Type B pancreatic cell (in vitro differentiated cells): ENCODE results near the gene FAM177B. TPM values are rescaled to one million over a fixed set of nuclear protein-coding genes. Genes with fewer than 3 reads are reported as not detected.

ENCODE experiments used
- DNase-seq: peaks from one replicate; pipeline ENCODE4 v3.0.0; 2021; ENCODE audit warnings: mixed read lengths; ENCODE audit not compliant: unreplicated experiment; ENCODE audit errors: extremely low spot score
- H3K27ac Mint-ChIP-seq: 2 replicates; pipeline ENCODE4 v1.8.0; 2021; ENCODE audit warnings: mild to moderate bottlenecking, mixed read lengths
- H3K27me3 Mint-ChIP-seq: 2 replicates; pipeline ENCODE4 v1.8.0; 2021; ENCODE audit warnings: mixed read lengths
- H3K36me3 Mint-ChIP-seq: 2 replicates; pipeline ENCODE4 v1.8.0; 2021; ENCODE audit warnings: mixed read lengths
- H3K4me1 Mint-ChIP-seq: one replicate; pipeline ENCODE4 v1.8.0; 2021; ENCODE audit warnings: mixed read lengths; ENCODE audit not compliant: unreplicated experiment
- H3K4me3 Mint-ChIP-seq: 2 replicates; pipeline ENCODE4 v1.8.0; 2021; ENCODE audit warnings: mild to moderate bottlenecking, mixed read lengths
- H3K9me3 Mint-ChIP-seq: 2 replicates; pipeline ENCODE4 v1.8.0; 2021; ENCODE audit warnings: mixed read lengths
- total RNA-seq: library from RNA; stranded (reverse); gene quantifications from 2 replicates; pipeline ENCODE4 v1.2.1, GENCODE V29; 2021; ENCODE audit warnings: low replicate concordance
- TF ChIP-seq, protein P1 (sequence below): fragments of 200-600 bp; sonication (generic); conservative IDR thresholded peaks from 2 replicates; pipeline ENCODE4 v1.5.0; 2021; ENCODE audit warnings: antibody characterized with exemption, mild to moderate bottlenecking

FAM177B gene
- total RNA-seq, 1 donor from 2014 or later: 0.34 TPM

DNA sequence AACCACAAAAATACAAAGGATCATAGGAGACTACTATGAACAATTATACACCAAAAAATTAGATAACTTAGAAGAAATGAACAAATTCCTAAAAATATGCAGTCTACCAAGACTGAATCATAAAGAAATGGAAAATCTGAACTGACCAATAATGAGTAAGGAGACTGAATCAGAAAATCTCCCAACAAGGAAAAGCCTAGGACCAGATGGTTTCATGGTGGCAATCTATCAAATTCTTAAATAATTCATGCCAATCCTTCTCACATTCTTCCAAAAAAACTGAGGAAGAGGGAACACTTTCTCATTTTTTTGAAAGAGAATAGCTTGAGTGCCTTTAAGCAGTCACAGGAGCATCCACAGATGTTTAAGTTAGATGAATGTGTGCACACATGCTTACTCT is 46.0 kb downstream of the FAM177B start:
- no peak for DNase-seq
- TF ChIP-seq, protein P1, sequence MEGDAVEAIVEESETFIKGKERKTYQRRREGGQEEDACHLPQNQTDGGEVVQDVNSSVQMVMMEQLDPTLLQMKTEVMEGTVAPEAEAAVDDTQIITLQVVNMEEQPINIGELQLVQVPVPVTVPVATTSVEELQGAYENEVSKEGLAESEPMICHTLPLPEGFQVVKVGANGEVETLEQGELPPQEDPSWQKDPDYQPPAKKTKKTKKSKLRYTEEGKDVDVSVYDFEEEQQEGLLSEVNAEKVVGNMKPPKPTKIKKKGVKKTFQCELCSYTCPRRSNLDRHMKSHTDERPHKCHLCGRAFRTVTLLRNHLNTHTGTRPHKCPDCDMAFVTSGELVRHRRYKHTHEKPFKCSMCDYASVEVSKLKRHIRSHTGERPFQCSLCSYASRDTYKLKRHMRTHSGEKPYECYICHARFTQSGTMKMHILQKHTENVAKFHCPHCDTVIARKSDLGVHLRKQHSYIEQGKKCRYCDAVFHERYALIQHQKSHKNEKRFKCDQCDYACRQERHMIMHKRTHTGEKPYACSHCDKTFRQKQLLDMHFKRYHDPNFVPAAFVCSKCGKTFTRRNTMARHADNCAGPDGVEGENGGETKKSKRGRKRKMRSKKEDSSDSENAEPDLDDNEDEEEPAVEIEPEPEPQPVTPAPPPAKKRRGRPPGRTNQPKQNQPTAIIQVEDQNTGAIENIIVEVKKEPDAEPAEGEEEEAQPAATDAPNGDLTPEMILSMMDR: no peak
- Mint-ChIP-seq H3K9me3 (no peaks in the 10 kb centered on the region), H3K4me3 (no peak overlapping the region), H3K27ac (no peak overlapping the region), H3K4me1 (peaks cover 19% of the 10 kb centered on the region), H3K36me3 (no peaks in the 10 kb centered on the region), H3K27me3 (peaks cover 6% of the 10 kb centered on the region)

DNA sequence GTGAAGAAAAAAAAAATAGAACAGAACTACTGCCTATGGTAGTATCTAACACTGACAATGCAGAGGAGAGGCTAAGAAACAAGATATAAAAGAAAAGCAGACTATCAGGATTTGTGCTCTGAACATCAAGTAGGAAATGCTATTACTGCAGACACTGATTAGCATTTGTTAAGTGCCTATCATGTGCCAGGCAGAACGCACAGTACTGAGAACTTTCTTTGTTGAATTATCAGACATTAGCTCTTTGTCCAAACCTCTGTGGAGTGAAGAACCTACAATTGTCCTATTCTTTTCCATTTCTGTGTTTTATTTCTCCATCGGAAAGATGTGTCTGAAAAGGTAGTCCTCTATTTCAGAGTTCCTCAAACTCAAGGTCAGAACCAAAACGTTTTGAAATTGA is 47.4 kb downstream of the FAM177B start:
- Mint-ChIP-seq H3K4me3 (no peak overlapping the region), H3K27ac (no peak overlapping the region), H3K9me3 (no peaks in the 10 kb centered on the region), H3K27me3 (peaks cover 6% of the 10 kb centered on the region), H3K4me1 (peaks cover 19% of the 10 kb centered on the region), H3K36me3 (no peaks in the 10 kb centered on the region)
- no peak for DNase-seq
- TF ChIP-seq, protein P1: no peak

DNA sequence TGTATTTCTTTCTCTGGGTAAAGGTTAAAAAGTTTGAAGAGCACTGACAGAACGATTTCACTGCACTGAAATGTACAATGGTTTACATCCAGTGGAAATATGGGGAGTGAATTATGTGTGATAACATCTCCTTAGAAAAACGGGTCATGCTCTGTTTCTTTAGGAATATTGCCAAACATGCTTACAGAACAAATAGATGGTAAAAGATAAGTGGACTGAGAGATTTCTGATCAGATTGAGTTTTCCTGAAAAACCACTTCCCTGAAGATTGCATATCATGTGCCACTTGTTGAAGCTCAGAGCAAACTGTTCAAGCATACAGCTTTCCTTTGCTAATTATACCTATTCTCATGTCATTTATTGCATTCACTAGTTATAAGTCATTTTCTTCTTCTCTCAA is 47.9 kb downstream of the FAM177B start:
- TF ChIP-seq, protein P1: no peak
- Mint-ChIP-seq H3K36me3 (no peaks in the 10 kb centered on the region), H3K27ac (peak overlapping the region; percentile 6), H3K4me1 (peaks cover 19% of the 10 kb centered on the region), H3K9me3 (no peaks in the 10 kb centered on the region), H3K27me3 (peaks cover 6% of the 10 kb centered on the region), H3K4me3 (peak overlapping the region; percentile 32)
- DNase-seq: no peak

DNA sequence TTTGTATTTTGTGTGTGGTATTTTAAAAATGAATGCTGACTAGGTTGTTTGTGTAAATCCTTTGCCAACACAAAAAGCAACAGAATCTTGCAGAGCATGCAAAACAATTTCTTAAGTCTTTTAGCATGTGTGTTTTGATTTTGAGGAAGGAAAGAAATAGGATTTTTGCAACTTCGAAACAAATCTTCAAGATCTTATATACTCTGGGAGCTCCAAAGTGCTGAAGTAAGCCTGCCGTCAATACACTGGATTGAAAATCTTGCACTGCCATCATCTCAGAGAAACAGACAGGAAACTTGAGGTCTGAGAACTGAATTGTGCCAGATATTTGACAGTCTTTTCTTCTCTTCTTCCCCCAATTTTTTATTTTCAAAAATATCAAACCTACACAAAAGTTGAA is 48.5 kb downstream of the FAM177B start:
- TF ChIP-seq, protein P1: no peak
- Mint-ChIP-seq H3K27me3 (peaks cover 6% of the 10 kb centered on the region), H3K36me3 (no peaks in the 10 kb centered on the region), H3K4me3 (no peak overlapping the region), H3K27ac (no peak overlapping the region), H3K9me3 (no peaks in the 10 kb centered on the region), H3K4me1 (peaks cover 19% of the 10 kb centered on the region)
- no peak for DNase-seq

DNA sequence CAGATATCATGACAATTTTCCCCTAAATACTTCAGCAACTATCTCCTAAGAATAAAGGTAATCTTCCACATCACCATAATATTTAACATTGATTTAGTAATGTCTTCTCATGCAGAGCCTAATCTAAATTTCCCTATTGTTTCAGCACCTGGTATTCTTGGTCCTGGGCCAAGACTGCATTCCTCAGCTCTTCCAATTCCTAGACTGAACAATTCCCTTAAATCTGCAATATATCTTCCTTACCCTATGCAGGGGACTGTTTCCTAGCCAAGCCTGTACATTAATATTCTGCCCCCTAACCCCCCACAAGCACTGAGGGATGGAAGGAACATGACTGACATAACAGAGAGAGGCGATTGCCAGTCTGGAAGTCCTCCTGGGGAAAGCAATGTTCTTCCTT is 49.1 kb downstream of the FAM177B start:
- H3K27ac Mint-ChIP-seq: no peak overlapping the region
- H3K9me3 Mint-ChIP-seq: no peaks in the 10 kb centered on the region

More for the DNA sequence above, 49.1 kb downstream of the FAM177B start:
- peaks cover 19% of the 10 kb centered on the region for H3K4me1 Mint-ChIP-seq
- H3K4me3 Mint-ChIP-seq: no peak overlapping the region
- TF ChIP-seq, protein P1: no peak
- H3K27me3 Mint-ChIP-seq: peaks cover 6% of the 10 kb centered on the region
- no peak for DNase-seq
- H3K36me3 Mint-ChIP-seq: no peaks in the 10 kb centered on the region
